Stimulated activated CD8-positive, alpha-beta memory T cell treated with anti-CD3 and anti-CD28 coated beads, Interleukin-7, amount 100 ng/mL, for 24 hours (primary cell): Measurements from ENCODE around the gene PTCHD1.

Experiments
- DNase-seq: peaks from one replicate; pipeline ENCODE4 v3.0.0-alpha.2; 2020; ENCODE audit warnings: low read depth

Gene PTCHD1

GRCh38 chrX:23334848-23335599, at the start of gene PTCHD1:
PTCHD1 (plus strand) TSS chrX:23334849; CDS start chrX:23334876, 27 bp downstream.
- no peak for DNase-seq

- no peak for DNase-seq
Measured at GRCh38 chrX:23286731-23287130, 47.9 kb upstream of the PTCHD1 start.

DNA sequence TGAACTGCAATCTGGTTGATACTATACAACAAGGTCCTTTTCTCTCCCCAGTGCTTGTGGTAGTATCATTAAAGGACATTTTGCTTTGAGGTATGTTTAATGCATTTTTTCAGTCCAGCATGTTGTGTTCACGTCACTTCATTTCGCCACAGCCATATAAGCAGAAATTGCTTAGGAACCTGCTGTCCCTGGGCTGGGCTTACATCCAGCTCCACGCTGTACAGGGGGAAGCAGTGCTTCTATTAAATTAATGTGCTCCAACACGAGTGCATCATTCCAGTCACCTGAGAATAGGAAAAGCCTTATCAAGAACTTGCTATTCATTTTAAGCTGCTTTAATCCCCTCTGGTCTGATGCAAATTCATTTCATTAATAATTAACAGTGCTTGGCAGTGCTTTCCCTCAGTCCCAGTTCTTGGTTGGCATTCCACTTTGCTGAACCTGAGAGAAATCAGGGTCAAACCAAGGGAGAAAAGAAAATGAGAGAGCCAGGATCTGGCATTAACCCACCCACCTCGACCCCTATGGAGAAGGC, 47.4 kb upstream of the PTCHD1 start:
- no peak for DNase-seq

DNA sequence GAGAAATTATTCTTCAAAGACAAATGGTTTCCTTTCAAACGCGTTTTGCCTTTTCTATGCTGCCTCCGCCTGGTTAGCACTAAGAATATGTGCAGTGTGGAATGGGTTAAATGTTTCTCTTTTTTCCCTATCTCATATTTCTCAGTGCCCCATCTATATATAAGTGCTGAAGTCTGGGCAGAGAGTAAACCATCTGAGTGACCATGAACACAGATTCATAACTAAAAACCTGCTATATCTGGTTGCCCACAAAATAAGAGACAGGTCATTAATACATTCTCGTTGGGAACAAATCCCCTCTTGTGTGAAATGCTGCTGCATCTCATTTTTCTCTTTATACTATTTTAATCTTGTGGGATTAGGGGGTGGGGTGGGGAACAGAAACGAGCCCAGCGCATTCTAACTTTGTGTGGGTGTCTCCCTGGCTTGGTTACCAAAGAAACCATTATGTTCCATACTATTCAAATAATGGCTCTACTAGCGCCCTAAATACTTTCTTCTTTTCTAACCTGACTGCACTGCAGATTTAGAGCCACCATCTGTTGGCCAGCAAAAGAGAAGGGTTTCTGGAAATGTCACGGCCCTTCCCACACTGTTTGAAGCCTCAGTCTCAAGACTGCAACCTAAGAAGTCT, 42.2 kb upstream of the PTCHD1 start:
- no peak for DNase-seq

DNA sequence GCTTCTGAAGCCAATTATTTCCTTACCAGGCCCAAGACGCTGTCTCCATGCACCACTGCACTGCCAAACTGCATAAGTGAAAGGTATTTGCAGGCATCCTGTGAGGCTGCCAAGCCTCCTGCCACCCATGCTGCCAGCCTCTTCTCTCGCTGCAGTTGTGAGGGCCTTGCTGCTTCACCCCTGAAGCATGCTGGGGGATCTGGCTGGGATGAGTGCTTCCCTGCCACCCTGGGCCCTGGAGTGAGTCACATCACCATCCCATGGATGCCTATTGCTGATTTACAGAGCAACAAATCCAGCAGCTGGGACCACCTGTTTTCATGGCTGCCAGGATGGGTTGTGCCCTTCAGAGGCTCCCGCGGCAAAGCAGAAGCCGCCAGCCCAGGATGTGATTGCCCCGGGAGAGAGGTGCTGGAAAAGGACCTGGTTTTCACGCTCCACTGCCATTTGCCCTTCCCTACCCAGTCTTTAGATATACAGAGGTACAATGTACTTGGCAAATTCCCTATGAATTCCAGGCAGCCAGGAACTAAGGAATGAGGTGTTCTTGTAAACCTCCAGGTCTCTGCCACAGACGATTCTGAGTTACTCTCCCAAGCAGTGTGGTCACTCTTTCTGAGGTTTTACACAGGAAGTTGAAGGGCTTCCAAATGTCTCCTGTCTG, 41.5 kb upstream of the PTCHD1 start:
- no peak for DNase-seq

DNA sequence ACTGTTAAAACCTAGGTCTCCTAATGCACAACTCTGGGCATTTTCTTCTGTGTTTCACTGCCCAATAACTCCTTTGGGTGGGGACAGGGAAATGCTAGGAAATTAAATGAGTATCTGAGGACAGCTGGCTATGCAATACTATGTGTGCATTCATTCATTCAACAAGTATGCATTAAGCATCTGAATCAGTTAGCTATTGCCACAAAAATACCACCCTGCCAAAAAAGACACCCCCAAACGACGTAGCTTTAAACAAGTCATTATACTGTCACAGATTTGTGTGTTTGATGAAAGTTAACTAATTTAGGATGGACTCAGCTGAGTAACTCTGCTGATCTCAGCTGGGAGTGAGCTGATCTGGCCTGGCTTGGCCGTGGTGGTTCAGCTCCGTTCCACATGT, 29.8 kb upstream of the PTCHD1 start:
- DNase-seq = no peak

- no peak for DNase-seq
Measured at GRCh38 chrX:23311731-23312130, 22.9 kb upstream of the PTCHD1 start.

DNA sequence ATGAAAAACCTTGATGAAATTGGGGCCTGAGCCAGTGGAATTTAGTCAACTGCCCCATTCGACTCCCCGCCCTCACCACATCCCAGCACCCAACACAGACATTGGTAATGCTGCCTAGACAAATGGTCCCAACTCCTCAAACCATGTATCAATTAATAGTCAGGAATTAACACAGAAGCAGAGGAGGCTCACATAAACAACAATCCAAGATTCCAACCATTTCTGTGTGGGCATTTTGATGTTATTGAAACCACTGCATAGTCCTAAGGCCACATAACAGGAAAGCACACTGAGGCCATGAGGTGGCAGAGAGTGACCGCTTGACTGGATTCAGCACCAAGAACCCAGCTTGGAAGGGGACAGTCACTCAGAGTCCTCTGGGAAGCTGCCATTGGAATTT, 22.5 kb upstream of the PTCHD1 start:
- DNase-seq = no peak

GRCh38 chrX:23317799-23318724, 16.6 kb upstream of the PTCHD1 start:
- no peak for DNase-seq

DNA sequence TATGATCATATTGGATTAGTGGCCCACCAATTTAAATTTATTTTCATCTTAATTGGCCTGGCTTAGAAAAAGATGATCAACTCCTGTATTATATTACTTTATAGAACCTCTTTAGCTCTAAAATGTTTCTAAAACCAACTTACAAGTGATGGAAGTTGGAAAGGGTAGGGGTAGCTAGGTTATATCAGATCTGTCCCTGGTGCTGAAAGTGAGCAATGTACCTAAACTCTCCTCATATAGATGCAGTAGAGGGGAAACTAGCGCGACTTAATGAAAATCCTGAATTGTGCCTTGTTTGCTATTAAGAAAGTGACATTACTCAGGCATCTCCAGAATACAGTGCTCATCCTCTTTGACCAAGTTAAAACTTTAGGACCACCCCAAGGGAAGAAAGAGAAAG, 7.5 kb upstream of the PTCHD1 start:
- DNase-seq = no peak

DNA sequence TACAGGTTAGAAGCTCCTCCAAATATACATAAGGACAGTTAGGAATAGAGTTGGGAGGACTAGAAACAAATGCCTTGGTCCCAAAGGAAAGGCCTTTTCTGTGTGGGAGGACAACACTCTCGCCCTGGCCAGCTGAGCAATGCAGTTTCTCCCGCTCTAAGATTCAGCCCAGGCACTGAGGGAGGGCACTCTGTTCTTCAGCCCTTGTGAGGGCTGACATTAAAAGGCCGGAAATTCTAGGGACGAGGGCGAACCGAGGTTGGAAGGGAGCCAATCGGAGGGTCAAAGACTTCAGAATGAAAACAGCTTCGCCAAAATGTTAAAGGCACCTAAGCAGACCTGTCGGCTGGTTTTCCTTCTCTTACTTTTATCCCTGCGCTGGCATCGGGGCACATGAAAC, 2.9 kb upstream of the PTCHD1 start:
- DNase-seq = no peak

DNA sequence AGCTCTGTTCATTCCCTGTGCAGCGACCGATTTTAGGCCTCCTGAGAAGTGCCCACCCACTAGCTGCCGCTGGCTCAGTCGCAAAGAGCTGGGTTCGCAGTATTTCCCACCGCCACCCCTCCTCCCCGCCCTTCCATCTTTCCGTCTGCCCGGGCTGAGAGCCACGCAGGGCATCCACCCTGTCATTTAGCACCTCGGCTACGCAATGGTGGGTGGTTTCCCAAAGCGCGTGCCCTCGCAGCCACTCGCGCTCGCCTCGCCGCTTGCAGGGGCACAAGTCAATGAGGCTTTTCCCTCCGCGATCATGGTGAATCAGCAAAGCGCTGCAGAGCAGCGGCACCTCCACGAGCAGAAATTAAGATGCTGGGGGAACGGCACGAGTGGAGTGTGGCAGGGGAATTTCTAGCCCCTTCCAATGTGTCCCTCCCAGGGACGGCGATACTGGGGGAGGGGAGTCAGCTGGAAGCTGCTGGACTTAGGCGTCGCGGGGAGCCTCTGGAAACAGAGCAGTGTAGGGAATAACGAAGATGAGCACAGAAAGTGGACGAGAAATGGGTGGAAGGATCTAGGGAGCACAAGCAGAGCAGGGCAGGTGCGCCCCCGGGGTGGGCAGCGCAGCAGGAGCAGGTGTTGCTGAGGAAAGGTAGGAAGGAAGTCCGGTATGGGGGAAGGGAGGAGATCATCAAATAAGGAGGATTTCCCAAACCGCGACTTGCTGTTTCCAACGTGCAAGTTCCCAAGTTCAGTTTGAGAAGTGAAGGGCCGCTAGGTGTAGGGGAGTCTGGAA, 2.4 kb upstream of the PTCHD1 start:
- no peak for DNase-seq

GRCh38 chrX:23332888-23333821, 1.5 kb upstream of the PTCHD1 start:
- no peak for DNase-seq

GRCh38 chrX:23333842-23334520, 668 bp upstream of the PTCHD1 start:
- DNase-seq = no peak

DNA sequence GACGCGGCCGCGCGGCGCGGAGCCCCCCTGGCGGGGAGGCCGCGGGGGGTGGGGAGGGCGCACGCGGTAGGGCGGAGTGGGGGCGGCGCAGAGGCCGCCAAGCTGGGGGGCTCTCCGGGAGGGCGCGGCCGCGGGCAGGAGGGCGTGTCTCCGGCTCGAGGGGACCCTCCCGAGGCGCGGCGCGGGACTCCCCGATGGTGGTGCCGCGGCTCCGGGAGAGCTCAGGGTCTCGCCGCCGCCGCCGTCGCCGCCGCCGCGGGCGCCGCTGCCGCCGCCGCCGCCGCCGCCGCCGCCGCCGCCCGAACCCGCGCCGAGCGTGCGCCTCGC, 165 bp upstream of the PTCHD1 start:
- no peak for DNase-seq

DNA sequence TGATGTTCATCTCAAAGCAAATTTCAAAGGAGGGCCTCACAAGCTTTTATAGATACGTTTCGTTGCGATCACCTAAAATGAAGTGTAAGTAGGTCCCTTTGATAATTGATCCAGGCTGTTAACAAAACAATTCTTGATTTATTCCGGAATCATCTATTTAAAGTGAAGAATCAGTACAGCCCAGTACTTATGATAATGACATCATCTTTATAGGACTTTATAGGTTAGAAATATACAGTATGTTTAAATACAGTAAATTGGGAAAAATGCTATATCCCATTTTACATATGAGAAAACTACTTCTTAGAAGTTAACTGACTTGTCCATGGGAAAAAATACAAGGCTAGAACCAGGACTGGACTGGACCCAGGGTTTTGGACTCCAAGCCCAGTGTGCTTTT, 3.7 kb downstream of the PTCHD1 start:
- no peak for DNase-seq

DNA sequence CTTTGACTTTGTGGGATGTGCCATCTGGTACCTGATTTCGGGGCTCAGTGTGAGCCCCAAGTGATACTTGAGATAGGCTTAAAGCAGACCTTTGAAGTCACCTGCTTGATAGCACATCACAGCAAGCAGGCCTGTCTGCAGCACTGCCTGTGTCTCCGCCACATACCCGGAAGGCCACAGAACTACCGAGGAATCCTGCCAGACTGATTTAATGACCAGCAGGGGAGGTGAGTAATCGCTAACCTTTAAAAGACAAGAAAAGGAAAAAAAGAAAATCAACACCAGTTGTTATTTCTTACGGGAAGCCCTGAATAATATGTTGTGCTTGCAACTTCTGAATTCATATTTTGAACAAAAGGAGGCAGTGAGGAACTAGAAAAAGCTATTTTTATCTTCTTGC, 6.8 kb downstream of the PTCHD1 start:
- no peak for DNase-seq

- DNase-seq = no peak
Measured at GRCh38 chrX:23344238-23344903, 9.7 kb downstream of the PTCHD1 start.

- DNase-seq = no peak
Measured at GRCh38 chrX:23344904-23345271, 10.2 kb downstream of the PTCHD1 start.
